B cell (primary cell): Measurements from ENCODE around the gene HAND2.

Experiments
- CTCF ChIP-seq: fragments of 200-600 bp; IDR thresholded peaks from one replicate; pipeline ENCODE4 v1.8.0; 2022; ENCODE audit warnings: antibody characterized with exemption, mild to moderate bottlenecking
- EZH2 ChIP-seq: IDR thresholded peaks from 2 replicates; pipeline ENCODE4 v1.6.1; 2012; ENCODE audit warnings: borderline replicate concordance, low read depth, mild to moderate bottlenecking, moderate library complexity, low read length; ENCODE audit not compliant: insufficient read depth, poor library complexity, severe bottlenecking

- TF ChIP-seq CTCF (no peak), EZH2 (no peak)
Observed at GRCh38 chr4:173520921-173521466, 9.0 kb downstream of the HAND2 start.
